Hepatocyte (in vitro differentiated cells): ENCODE results near the gene MAGED4.
"Not testable (repeated sequence)": the region's sequence is repeated elsewhere in the genome, so short reads cannot be mapped to it uniquely, and the experiment has no call there.

ENCODE experiments used
- EZH2 ChIP-seq: fragments of 200-600 bp; sonication (generic); IDR thresholded peaks from 2 replicates; pipeline ENCODE4 v1.6.1; 2016; ENCODE audit warnings: antibody characterized with exemption, mild to moderate bottlenecking, borderline replicate concordance
- EZH2phosphoT487 ChIP-seq: fragments of 200-600 bp; sonication (generic); IDR thresholded peaks from one replicate; pipeline ENCODE4 v1.6.1; 2018; ENCODE audit warnings: antibody characterized with exemption, mild to moderate bottlenecking, low read depth, moderate library complexity; ENCODE audit not compliant: unreplicated experiment, severe bottlenecking
- TF ChIP-seq, protein P1 (sequence below): fragments of 200-600 bp; sonication (generic); IDR thresholded peaks from 2 replicates; pipeline ENCODE4 v1.5.1; 2016; ENCODE audit warnings: antibody characterized with exemption, mild to moderate bottlenecking; ENCODE audit not compliant: poor library complexity

DNA sequence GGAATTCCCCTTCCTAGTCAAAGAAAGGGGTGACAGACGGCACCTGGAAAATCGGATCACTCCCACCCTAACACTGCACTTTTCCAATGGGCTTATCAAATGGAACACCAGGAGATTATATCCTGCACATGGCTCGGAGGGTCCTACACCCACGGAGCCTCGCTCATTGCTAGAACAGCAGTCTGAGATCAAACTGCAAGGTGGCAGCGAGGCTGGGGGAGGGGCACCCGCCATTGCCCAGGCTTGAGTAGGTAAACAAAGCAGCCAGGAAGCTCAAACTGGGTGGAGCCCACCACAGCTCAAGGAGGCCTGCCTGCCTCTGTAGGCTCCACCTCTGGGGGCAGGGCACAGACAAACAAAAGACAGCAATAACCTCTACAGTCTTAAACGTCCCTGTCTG, 24.5 kb upstream of the MAGED4 start:
- TF ChIP-seq, protein P1, sequence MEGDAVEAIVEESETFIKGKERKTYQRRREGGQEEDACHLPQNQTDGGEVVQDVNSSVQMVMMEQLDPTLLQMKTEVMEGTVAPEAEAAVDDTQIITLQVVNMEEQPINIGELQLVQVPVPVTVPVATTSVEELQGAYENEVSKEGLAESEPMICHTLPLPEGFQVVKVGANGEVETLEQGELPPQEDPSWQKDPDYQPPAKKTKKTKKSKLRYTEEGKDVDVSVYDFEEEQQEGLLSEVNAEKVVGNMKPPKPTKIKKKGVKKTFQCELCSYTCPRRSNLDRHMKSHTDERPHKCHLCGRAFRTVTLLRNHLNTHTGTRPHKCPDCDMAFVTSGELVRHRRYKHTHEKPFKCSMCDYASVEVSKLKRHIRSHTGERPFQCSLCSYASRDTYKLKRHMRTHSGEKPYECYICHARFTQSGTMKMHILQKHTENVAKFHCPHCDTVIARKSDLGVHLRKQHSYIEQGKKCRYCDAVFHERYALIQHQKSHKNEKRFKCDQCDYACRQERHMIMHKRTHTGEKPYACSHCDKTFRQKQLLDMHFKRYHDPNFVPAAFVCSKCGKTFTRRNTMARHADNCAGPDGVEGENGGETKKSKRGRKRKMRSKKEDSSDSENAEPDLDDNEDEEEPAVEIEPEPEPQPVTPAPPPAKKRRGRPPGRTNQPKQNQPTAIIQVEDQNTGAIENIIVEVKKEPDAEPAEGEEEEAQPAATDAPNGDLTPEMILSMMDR, result not testable (repeated sequence)
- TF ChIP-seq EZH2, EZH2phosphoT487: not testable (repeated sequence)
